Tibial nerve (tissue), 4 donors: ENCODE data around the gene ARL4C. TPM values are rescaled to one million over a fixed set of nuclear protein-coding genes. Genes with fewer than 3 reads are reported as not detected.

Experiments used
- DNase-seq, 2 donors: peaks; one replicate each; pipeline ENCODE4 v3.0.0-alpha.2; 2019; ENCODE audit warnings: low spot score in 2 of 2
- H3K27ac ChIP-seq, 4 donors: fragments of 200-600 bp; sonication (generic) in 3 of 4; one replicate each; pipeline ENCODE4 v1.5.1; 2017 to 2019; ENCODE audit warnings: mild to moderate bottlenecking in 1 of 4
- H3K27me3 ChIP-seq, 2 donors: fragments of 200-600 bp; sonication (generic) in 1 of 2; one replicate each; pipeline versions ENCODE4 v1.5.1 to v1.6.0; 2017 to 2019
- H3K36me3 ChIP-seq, 3 donors: fragments of 200-600 bp; sonication (generic); one replicate each; pipeline ENCODE4 v1.5.1; 2018 to 2019
- H3K4me1 ChIP-seq, 4 donors: fragments of 200-600 bp; sonication (generic) in 3 of 4; one replicate each; pipeline ENCODE4 v1.5.1; 2017 to 2019
- H3K4me3 ChIP-seq, 4 donors: fragments of 200-600 bp; sonication (generic) in 3 of 4; one replicate each; pipeline ENCODE4 v1.5.1; 2017 to 2019; ENCODE audit warnings: mild to moderate bottlenecking in 1 of 4, moderate library complexity in 1 of 4
- H3K9me3 ChIP-seq, 4 donors: fragments of 200-600 bp; sonication (generic) in 3 of 4; one replicate each; pipeline ENCODE4 v1.5.1; 2017 to 2019
- CTCF ChIP-seq, 5 experiments: fragments of 200-600 bp in 3 of 5; fragments of 450-650 bp in 2 of 5; sonication (generic) in 3 of 5; IDR thresholded peaks; one replicate each; pipeline ENCODE4 v1.5.1; 2016 to 2019; ENCODE audit warnings: antibody characterized with exemption in 5 of 5, mild to moderate bottlenecking in 3 of 5, moderate library complexity in 2 of 5
- EP300 ChIP-seq, 2 donors: sonication (generic); formaldehyde crosslinking; IDR thresholded peaks; one replicate each; pipeline ENCODE4 v1.6.1; 2017; ENCODE audit warnings: antibody characterized with exemption in 2 of 2, mild to moderate bottlenecking in 1 of 2
- POLR2A ChIP-seq, 2 donors: fragments of 450-650 bp; IDR thresholded peaks; one replicate each; pipeline ENCODE4 v1.6.1; 2017; ENCODE audit warnings: antibody characterized with exemption in 2 of 2, mild to moderate bottlenecking in 2 of 2, moderate library complexity in 2 of 2
- WGBS, 2 donors: methylation state at CpG; one replicate each; pipeline ENCODE4 v1.1.5; 2018; 5-methylcytosine and 5-hydroxymethylcytosine counted together
- total RNA-seq, 4 donors: library from RNA; depleted of rRNA; stranded (reverse); fragments of >200 nt; gene quantifications; one replicate each; pipeline ENCODE4 v1.1.0, GENCODE V29; 2016

Gene ARL4C
- total RNA-seq, 4 donors from 2014 or later: 5.5 to 13.3 (median 10.8) TPM

GRCh38 chr2:234480337-234480736 lies 16.5 kb downstream of the ARL4C start:
- no peak overlapping the region for H3K27ac ChIP-seq
- H3K27me3 ChIP-seq: no peaks in the 10 kb centered on the region
- no peaks in the 10 kb centered on the region for H3K36me3 ChIP-seq
- H3K9me3 ChIP-seq: no peaks in the 10 kb centered on the region
- no peaks in the 10 kb centered on the region for H3K4me1 ChIP-seq
- H3K4me3 ChIP-seq: no peak overlapping the region
- no peak for DNase-seq
- TF ChIP-seq EP300 (IDR thresholded peaks at IDR 0.05): no peak
- 80 to 91% methylated on average over 3 of the region's 3 CpGs for WGBS, 2 donors

GRCh38 chr2:234479465-234479864 lies 17.4 kb downstream of the ARL4C start:
- no peak overlapping the region for H3K4me3 ChIP-seq
- H3K27ac ChIP-seq: no peak overlapping the region
- WGBS, 2 donors: 84 to 86% methylated on average over 9 of the region's 9 CpGs
- TF ChIP-seq CTCF (IDR thresholded peaks at IDR 0.05): no peak
- H3K36me3 ChIP-seq: no peaks in the 10 kb centered on the region
- H3K27me3 ChIP-seq: no peaks in the 10 kb centered on the region
- DNase-seq: no peak
- no peaks in the 10 kb centered on the region for H3K4me1 ChIP-seq
- H3K9me3 ChIP-seq: no peaks in the 10 kb centered on the region

- Histone ChIP-seq H3K4me3 (no peak overlapping the region), H3K27ac (no peak overlapping the region), H3K4me1 (no peaks in the 10 kb centered on the region), H3K27me3 (no peaks in the 10 kb centered on the region), H3K36me3 (no peaks in the 10 kb centered on the region), H3K9me3 (no peaks in the 10 kb centered on the region)
- TF ChIP-seq EP300 (IDR thresholded peaks at IDR 0.05) (no peak), POLR2A (IDR thresholded peaks at IDR 0.05) (no peak), CTCF (IDR thresholded peaks at IDR 0.05) (no peak)
- WGBS, 2 donors: 64 to 86% methylated on average over 4 of the region's 4 CpGs
- no peak for DNase-seq
Measured at GRCh38 chr2:234478121-234478858, 18.6 kb downstream of the ARL4C start.

GRCh38 chr2:234476766-234477165 lies 20.1 kb downstream of the ARL4C start:
- H3K27ac ChIP-seq: no peak overlapping the region
- peaks cover 0 to 2% (median 0%) of the 10 kb centered on the region in 4 donors for H3K9me3 ChIP-seq
- TF ChIP-seq POLR2A (IDR thresholded peaks at IDR 0.05) (no peak), EP300 (IDR thresholded peaks at IDR 0.05) (no peak), CTCF (IDR thresholded peaks at IDR 0.05) (no peak)
- no peaks in the 10 kb centered on the region for H3K36me3 ChIP-seq
- no peak overlapping the region for H3K4me3 ChIP-seq
- no peak for DNase-seq
- no peaks in the 10 kb centered on the region for H3K4me1 ChIP-seq
- 86% methylated on average over 7 of the region's 7 CpGs for WGBS, 2 donors
- no peaks in the 10 kb centered on the region for H3K27me3 ChIP-seq

GRCh38 chr2:234474654-234475053 lies 22.2 kb downstream of the ARL4C start:
- Histone ChIP-seq H3K27ac (no peak overlapping the region), H3K27me3 (no peaks in the 10 kb centered on the region), H3K36me3 (no peaks in the 10 kb centered on the region), H3K4me1 (no peaks in the 10 kb centered on the region), H3K9me3 (peaks cover 0 to 5% (median 0%) of the 10 kb centered on the region in 4 donors), H3K4me3 (no peak overlapping the region)
- WGBS, 2 donors: 90 to 94% methylated on average over 3 of the region's 3 CpGs
- TF ChIP-seq CTCF (IDR thresholded peaks at IDR 0.05): no peak
- no peak for TF ChIP-seq POLR2A (IDR thresholded peaks at IDR 0.05)
- no peak for TF ChIP-seq EP300 (IDR thresholded peaks at IDR 0.05)
- no peak for DNase-seq
